Femur (tissue), 1 donor: Measurements from ENCODE around the gene IFITM2.

Experiments
- DNase-seq: peaks from one replicate; pipeline ENCODE4 v3.0.0-alpha.2; 2017

IFITM2 gene

GRCh38 chr11:307766-308708 lies at the start of gene IFITM2:
TSS of gene IFITM2 (plus strand) at chr11:307816. CDS start at chr11:308193, 377 bp downstream.
- peak; percentile 80 for DNase-seq

- DNase-seq: no peak
Measured at GRCh38 chr11:259413-259812, 48.2 kb upstream of the IFITM2 start.

GRCh38 chr11:261624-262023 lies 46.0 kb upstream of the IFITM2 start:
- DNase-seq: no peak

DNA sequence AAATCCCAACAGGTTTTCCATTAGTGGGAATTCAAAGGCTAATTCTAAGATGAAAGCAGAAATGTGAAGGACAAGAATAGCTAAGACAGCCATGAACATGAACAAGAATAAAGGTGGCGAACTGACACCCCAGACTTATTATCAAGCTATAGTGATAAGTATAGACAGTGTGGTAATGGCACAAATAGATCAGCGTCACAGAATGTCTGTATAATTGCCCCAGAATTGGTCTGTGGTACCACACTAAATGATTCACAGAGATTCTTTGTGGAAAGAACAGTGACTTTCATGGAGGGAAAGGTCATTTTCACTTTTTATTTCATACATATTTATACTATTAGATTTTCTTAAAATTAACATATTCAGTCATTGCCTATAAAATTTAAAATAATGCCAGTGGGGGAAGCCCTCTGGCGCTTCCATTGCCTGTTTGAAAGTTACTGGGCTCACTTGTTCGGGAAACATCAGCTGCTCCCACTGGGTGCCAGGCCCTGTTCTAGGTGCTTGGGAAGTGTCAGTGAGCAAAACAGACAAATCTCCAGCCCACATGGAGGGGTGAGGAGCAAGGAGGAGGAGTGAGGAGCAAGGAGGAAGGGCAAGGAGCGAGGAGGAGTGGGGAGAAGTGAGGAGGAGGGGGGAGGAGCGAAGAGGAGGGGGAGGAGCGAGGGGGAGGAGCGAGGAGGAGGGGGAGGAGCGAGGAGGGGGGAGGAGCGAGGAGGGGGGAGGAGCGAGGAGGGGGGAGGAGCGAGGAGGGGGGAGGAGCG lies 40.8 kb upstream of the IFITM2 start:
- no peak for DNase-seq

GRCh38 chr11:267491-267994 lies 40.1 kb upstream of the IFITM2 start:
- no peak for DNase-seq

DNA sequence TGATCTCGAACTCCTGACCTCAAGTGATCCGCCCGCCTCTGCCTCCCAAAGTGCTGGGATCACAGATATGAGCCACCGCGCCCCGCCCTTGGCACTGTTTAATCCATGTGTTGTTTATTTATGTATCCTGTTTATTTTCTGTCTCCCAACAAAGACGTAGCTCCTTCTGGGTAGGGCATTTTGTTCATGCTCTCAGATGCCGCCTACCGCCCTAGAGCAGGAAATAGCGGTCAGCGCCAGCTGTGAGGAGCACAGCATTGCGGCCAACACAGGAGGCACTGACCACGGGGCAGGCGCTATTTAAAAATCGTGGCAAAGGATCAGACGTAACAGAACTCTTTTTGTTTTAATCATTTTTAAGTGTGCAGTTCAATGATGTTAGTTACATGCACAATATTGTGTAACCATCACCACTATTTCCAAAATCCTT lies 38.9 kb upstream of the IFITM2 start:
- peak; percentile 65 for DNase-seq

- no peak for DNase-seq
Measured at GRCh38 chr11:269146-269890, 38.3 kb upstream of the IFITM2 start.

- DNase-seq: no peak
Measured at GRCh38 chr11:270451-271318, 36.9 kb upstream of the IFITM2 start.

DNA sequence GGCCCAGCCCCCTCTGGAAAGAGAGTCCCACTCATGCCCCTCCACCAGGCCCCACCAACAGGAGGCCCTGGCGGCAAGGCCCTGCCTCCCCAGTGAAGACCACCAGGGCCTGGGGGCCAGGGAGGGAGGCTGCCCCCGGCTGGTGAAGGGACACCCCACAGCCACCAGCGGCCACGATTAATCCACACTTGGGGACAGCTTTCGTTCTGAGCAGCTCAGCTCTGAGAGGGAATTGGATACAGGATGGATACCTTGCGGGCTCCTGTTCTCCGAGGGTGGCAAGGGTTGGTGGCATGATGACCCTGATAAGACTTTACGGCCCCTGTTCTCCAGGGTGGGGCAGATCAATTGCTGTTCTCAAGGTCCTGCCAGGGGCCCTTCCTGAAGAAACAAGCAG lies 36.3 kb upstream of the IFITM2 start:
- DNase-seq: no peak

- no peak for DNase-seq
Measured at GRCh38 chr11:272195-272930, 35.3 kb upstream of the IFITM2 start.

DNA sequence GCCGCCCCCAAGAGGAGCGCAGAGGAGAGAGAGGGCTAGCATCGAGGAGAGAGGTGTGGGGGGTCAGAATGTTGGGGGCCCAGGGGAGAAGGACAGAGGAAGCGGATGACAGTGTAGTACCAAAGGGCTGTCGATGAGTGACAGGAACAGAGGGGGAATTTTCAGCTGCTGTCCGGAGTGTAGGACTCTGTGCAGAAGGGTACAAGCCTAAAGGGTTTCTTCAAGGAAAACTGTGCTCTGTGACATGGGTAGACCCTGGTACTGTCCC lies 34.8 kb upstream of the IFITM2 start:
- DNase-seq: no peak

DNA sequence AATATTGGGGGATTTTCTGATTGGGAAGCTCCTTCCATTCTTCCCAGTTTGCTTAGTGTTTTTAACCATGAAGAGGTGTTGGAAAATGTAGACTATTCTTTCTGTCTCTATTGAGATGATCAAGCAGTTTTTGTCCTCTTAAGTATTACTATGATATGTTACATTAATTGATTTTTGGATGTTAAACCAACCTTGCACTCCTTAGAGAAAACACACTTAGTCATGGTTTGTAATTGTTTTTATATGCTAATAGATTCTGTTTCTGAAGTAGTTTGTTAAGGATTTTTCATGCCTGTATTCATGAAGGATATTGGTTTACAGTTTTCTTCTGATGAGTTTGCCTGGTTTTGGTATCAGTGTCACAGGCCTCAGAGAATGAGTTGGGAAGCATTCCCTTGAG lies 31.4 kb upstream of the IFITM2 start:
- DNase-seq: no peak

DNA sequence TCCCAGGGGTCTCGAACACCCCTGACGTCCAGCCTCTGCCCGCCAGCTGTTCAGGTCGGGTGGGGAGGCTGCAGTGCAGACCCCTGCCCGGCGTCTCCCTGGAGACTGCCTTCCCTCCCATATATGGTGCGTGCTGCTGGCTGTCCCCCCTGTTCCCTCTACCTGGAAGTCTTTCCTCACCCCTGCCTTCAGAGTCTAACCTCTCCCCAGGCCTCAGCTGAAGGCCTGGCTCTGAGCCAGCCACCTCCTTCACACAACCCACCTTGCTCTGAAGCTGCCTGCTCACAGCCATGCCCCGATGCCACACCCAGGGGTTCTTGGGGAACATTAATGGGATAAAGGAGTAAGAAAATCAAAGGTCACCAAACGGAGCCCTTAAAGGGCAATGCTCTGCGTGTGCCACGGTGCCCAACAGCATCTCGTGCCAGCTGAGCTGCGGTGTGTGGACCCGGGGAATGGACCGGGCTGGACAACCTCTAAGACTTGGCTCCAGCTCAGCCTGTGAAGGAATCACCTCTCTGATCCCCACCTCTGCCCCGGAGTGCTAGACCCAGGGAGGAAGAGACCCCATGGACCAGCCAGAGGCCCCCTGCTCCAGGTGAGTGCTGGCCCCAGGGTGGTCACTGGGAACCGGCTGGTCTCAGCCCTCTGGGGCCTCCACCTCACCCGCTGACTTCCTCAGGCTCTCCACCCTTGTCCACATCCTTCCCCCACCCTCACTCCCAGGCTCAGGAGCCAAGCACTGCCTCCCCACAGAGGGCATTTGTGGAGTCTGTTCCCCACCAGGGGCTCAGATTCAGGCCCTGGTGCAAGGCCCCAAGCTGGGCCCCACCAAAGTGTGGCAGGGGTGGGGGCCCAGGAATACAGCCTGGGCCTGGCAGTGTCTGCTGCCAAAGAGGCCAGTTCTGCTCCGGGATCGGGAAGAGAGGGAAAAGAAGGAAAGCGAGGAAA lies 29.3 kb upstream of the IFITM2 start, which contains the start of gene NLRP6:
Gene NLRP6, plus strand, starts transcription at position 407 of the 951 bp plus-strand sequence. Its CDS starts 163 bp downstream, at position 570.
- DNase-seq: peak; percentile 19

GRCh38 chr11:279040-279965 lies 28.3 kb upstream of the IFITM2 start:
- peak; percentile 23 for DNase-seq

DNA sequence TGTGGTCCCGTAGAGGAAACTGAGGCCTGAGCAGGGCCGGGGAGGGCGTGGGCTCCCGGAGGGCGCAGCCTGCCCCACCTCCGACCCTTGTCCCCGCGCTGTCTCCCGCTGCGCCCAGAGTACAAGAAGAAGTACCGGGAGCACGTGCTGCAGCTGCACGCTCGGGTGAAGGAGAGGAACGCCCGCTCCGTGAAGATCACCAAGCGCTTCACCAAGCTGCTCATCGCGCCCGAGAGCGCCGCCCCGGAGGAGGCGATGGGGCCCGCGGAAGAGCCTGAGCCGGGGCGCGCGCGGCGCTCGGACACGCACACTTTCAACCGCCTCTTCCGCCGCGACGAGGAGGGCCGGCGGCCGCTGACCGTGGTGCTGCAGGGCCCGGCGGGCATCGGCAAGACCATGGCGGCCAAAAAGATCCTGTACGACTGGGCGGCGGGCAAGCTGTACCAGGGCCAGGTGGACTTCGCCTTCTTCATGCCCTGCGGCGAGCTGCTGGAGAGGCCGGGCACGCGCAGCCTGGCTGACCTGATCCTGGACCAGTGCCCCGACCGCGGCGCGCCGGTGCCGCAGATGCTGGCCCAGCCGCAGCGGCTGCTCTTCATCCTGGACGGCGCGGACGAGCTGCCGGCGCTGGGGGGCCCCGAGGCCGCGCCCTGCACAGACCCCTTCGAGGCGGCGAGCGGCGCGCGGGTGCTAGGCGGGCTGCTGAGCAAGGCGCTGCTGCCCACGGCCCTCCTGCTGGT lies 27.5 kb upstream of the IFITM2 start:
- DNase-seq: peak; percentile 20

DNA sequence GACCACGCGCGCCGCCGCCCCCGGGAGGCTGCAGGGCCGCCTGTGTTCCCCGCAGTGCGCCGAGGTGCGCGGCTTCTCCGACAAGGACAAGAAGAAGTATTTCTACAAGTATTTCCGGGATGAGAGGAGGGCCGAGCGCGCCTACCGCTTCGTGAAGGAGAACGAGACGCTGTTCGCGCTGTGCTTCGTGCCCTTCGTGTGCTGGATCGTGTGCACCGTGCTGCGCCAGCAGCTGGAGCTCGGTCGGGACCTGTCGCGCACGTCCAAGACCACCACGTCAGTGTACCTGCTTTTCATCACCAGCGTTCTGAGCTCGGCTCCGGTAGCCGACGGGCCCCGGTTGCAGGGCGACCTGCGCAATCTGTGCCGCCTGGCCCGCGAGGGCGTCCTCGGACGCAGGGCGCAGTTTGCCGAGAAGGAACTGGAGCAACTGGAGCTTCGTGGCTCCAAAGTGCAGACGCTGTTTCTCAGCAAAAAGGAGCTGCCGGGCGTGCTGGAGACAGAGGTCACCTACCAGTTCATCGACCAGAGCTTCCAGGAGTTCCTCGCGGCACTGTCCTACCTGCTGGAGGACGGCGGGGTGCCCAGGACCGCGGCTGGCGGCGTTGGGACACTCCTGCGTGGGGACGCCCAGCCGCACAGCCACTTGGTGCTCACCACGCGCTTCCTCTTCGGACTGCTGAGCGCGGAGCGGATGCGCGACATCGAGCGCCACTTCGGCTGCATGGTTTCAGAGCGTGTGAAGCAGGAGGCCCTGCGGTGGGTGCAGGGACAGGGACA lies 26.7 kb upstream of the IFITM2 start:
- DNase-seq: peak; percentile 19

- no peak for DNase-seq
Measured at GRCh38 chr11:281486-282161, 26.0 kb upstream of the IFITM2 start.
